Measurements from ENCODE around the gene HDAC4. TPM values are rescaled to one million over a fixed set of nuclear protein-coding genes. Genes with fewer than 3 reads are reported as not detected.

Gene HDAC4
- polyA plus RNA-seq, 1 experiment = 8.9 TPM

GRCh38 chr2:239024226-239024625 lies 376.6 kb downstream of the HDAC4 start:
- Histone ChIP-seq H3K27ac (ENCODE audit: low read depth, low read length) (no peak overlapping the region), H3K4me3 (ENCODE audit: low read depth, low read length) (no peak overlapping the region), H3K27me3 (ENCODE audit: control insufficient read depth, insufficient read depth, low read length) (peaks cover 39% of the 10 kb centered on the region), H3K9me3 (ENCODE audit: control insufficient read depth, insufficient read depth, low read length) (peaks cover under 1% of the 10 kb centered on the region; the same call in 1 of the 2 replicates)
- CTCF ChIA-PET = no interaction called here
- no peak for DNase-seq (ENCODE audit: low read depth, low spot score)
- no peak for TF ChIP-seq CTCF (IDR thresholded peaks at IDR 0.05; ENCODE audit: low read depth, low read length)
- POLR2A ChIA-PET = interaction anchor here (0.6 kb wide), 1 partner anchor 810 kb away, joined by 3 read pairs; no protein-coding TSS in a partner anchor

- DNase-seq (ENCODE audit: low read depth, low spot score) = no peak
- H3K27ac ChIP-seq (ENCODE audit: low read depth, low read length) = no peak overlapping the region
- H3K9me3 ChIP-seq (ENCODE audit: control insufficient read depth, insufficient read depth, low read length) = peaks cover 3% of the 10 kb centered on the region; the same call in 1 of the 2 replicates
- H3K27me3 ChIP-seq (ENCODE audit: control insufficient read depth, insufficient read depth, low read length) = peaks cover 37% of the 10 kb centered on the region
- no peak overlapping the region for H3K4me3 ChIP-seq (ENCODE audit: low read depth, low read length)
- POLR2A ChIA-PET = no interaction called here
- CTCF ChIA-PET = interaction anchor here (1.0 kb wide), 1 partner anchor 19 kb away, joined by 3 read pairs; no protein-coding TSS in a partner anchor
- TF ChIP-seq CTCF (IDR thresholded peaks at IDR 0.05; ENCODE audit: low read depth, low read length) = no peak
Observed at GRCh38 chr2:239022437-239023260, 378.2 kb downstream of the HDAC4 start.

GRCh38 chr2:239021651-239022436 lies 379.0 kb downstream of the HDAC4 start:
- TF ChIP-seq CTCF (IDR thresholded peaks at IDR 0.05; ENCODE audit: low read depth, low read length) = no peak
- POLR2A ChIA-PET = no interaction called here
- no peak for DNase-seq (ENCODE audit: low read depth, low spot score)

GRCh38 chr2:239021224-239021623 lies 379.6 kb downstream of the HDAC4 start:
- CTCF ChIA-PET = interaction anchor here (0.7 kb wide), 1 partner anchor 971 kb away, joined by 3 read pairs; no protein-coding TSS in a partner anchor
- Histone ChIP-seq H3K4me3 (ENCODE audit: low read depth, low read length) (no peak overlapping the region), H3K9me3 (ENCODE audit: control insufficient read depth, insufficient read depth, low read length) (peaks cover 3% of the 10 kb centered on the region; the same call in 1 of the 2 replicates), H3K27ac (ENCODE audit: low read depth, low read length) (no peak overlapping the region), H3K27me3 (ENCODE audit: control insufficient read depth, insufficient read depth, low read length) (peaks cover 40% of the 10 kb centered on the region)
- no peak for DNase-seq (ENCODE audit: low read depth, low spot score)
- POLR2A ChIA-PET = no interaction called here
- no peak for TF ChIP-seq CTCF (IDR thresholded peaks at IDR 0.05; ENCODE audit: low read depth, low read length)

More at GRCh38 chr2:239021651-239022436, 379.0 kb downstream of the HDAC4 start:
- CTCF ChIA-PET = interaction anchor here (0.7 to 1.0 kb wide), 2 partner anchors 18 to 970 kb away, joined by 3 read pairs; no protein-coding TSS in a partner anchor
- Histone ChIP-seq H3K9me3 (ENCODE audit: control insufficient read depth, insufficient read depth, low read length) (peaks cover 3% of the 10 kb centered on the region; the same call in 1 of the 2 replicates), H3K27me3 (ENCODE audit: control insufficient read depth, insufficient read depth, low read length) (peaks cover 35% of the 10 kb centered on the region), H3K27ac (ENCODE audit: low read depth, low read length) (no peak overlapping the region), H3K4me3 (ENCODE audit: low read depth, low read length) (no peak overlapping the region)

Data from AG04450 (cell line).